ENCODE data around the gene TSHB. TPM values are rescaled to one million over a fixed set of nuclear protein-coding genes. Genes with fewer than 3 reads are reported as not detected.
"Not testable (repeated sequence)": the region's sequence is repeated elsewhere in the genome, so short reads cannot be mapped to it uniquely, and the experiment has no call there.

Gene TSHB
- total RNA-seq (2014; rRNA removed; shearing (Covaris generic)): not detected in 2 replicates

- no peak for DNase-seq (ENCODE audit: low read depth)
Measured at GRCh38 chr1:115029526-115029925, at the start of gene TSHB. Gene TSHB, plus strand, starts transcription at chr1:115029826. Its CDS starts 3,537 bp downstream, at chr1:115033363.

GRCh38 chr1:114982251-114982650 is 47.4 kb upstream of the TSHB start:
- DNase-seq (ENCODE audit: low read depth): no peak

GRCh38 chr1:114986286-114986685 is 43.3 kb upstream of the TSHB start:
- DNase-seq (ENCODE audit: low read depth): no peak

GRCh38 chr1:114988095-114988494 is 41.5 kb upstream of the TSHB start:
- DNase-seq (ENCODE audit: low read depth): no peak

- DNase-seq (ENCODE audit: low read depth): no peak
Measured at GRCh38 chr1:114997510-114998289, 31.9 kb upstream of the TSHB start.

- no peak for DNase-seq (ENCODE audit: low read depth)
Measured at GRCh38 chr1:115006191-115006590, 23.4 kb upstream of the TSHB start.

- DNase-seq (ENCODE audit: low read depth): no peak
Measured at GRCh38 chr1:115012006-115012405, 17.6 kb upstream of the TSHB start.

GRCh38 chr1:115012434-115012833 is 17.2 kb upstream of the TSHB start:
- no peak for DNase-seq (ENCODE audit: low read depth)

- DNase-seq (ENCODE audit: low read depth): no peak
Measured at GRCh38 chr1:115013792-115014191, 15.8 kb upstream of the TSHB start.

- DNase-seq (ENCODE audit: low read depth): not testable (repeated sequence)
Measured at GRCh38 chr1:115019549-115019948, 10.1 kb upstream of the TSHB start.

GRCh38 chr1:115021145-115021544 is 8.5 kb upstream of the TSHB start:
- no peak for DNase-seq (ENCODE audit: low read depth)

GRCh38 chr1:115023593-115023992 is 6.0 kb upstream of the TSHB start:
- DNase-seq (ENCODE audit: low read depth): no peak

GRCh38 chr1:115031595-115031994 is 2.0 kb downstream of the TSHB start:
- no peak for DNase-seq (ENCODE audit: low read depth)

GRCh38 chr1:115035652-115036051 is 6.0 kb downstream of the TSHB start:
- no peak for DNase-seq (ENCODE audit: low read depth)

- DNase-seq (ENCODE audit: low read depth): no peak
Measured at GRCh38 chr1:115036814-115037507, 7.3 kb downstream of the TSHB start.

GRCh38 chr1:115040501-115040900 is 10.9 kb downstream of the TSHB start:
- DNase-seq (ENCODE audit: low read depth): no peak

- peak; percentile 13 for DNase-seq (ENCODE audit: low read depth)
Measured at GRCh38 chr1:115041654-115042053, 12.0 kb downstream of the TSHB start.

- no peak for DNase-seq (ENCODE audit: low read depth)
Measured at GRCh38 chr1:115046751-115047150, 17.1 kb downstream of the TSHB start.

- no peak for DNase-seq (ENCODE audit: low read depth)
Measured at GRCh38 chr1:115051850-115052249, 22.2 kb downstream of the TSHB start.

GRCh38 chr1:115052454-115053083 is 22.9 kb downstream of the TSHB start:
- DNase-seq (ENCODE audit: low read depth): peak; percentile 66

GRCh38 chr1:115056395-115056798 is 26.8 kb downstream of the TSHB start:
- DNase-seq (ENCODE audit: low read depth): peak; percentile 41

GRCh38 chr1:115057661-115058254 is 28.1 kb downstream of the TSHB start:
- DNase-seq (ENCODE audit: low read depth): no peak

Data from Daoy (cell line).